ENCODE results near the gene SRC.
A peak's percentile ranks its signal among the peaks of the same experiment; 100 is the strongest.
"Not testable (repeated sequence)": the region's sequence is repeated elsewhere in the genome, so short reads cannot be mapped to it uniquely, and the experiment has no call there.

SRC gene

DNA sequence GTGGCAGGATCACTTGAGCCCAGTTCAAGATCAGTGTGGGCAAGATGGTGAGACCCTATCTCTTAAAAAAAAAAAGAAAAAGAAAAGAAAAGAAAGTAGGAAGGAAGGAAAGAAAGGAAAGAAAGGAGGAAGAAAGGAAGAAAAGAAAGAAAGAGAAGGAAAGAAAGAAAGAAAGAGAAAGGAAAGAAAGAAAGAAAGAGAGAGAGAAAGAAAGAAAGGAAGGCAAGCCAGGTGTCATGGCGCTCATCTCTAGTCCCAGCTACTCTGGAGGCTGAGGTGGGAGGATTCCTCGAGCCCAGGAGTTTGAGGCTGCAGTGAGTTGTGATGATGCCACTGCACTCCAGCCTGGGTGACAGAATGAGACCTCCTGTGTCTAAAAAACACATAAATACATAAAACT is 11.5 kb upstream of the SRC start:
- DNase-seq (ENCODE audit: low spot score) = no peak
- in situ Hi-C loops (cut with MboI; ENCODE audit: low pct_unique_long_range_greater_than_20kb, low sequenced_read_pairs, unreplicated experiment) = no loop called here
- TF ChIP-seq, protein P1, sequence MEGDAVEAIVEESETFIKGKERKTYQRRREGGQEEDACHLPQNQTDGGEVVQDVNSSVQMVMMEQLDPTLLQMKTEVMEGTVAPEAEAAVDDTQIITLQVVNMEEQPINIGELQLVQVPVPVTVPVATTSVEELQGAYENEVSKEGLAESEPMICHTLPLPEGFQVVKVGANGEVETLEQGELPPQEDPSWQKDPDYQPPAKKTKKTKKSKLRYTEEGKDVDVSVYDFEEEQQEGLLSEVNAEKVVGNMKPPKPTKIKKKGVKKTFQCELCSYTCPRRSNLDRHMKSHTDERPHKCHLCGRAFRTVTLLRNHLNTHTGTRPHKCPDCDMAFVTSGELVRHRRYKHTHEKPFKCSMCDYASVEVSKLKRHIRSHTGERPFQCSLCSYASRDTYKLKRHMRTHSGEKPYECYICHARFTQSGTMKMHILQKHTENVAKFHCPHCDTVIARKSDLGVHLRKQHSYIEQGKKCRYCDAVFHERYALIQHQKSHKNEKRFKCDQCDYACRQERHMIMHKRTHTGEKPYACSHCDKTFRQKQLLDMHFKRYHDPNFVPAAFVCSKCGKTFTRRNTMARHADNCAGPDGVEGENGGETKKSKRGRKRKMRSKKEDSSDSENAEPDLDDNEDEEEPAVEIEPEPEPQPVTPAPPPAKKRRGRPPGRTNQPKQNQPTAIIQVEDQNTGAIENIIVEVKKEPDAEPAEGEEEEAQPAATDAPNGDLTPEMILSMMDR (IDR thresholded peaks at IDR 0.05; ENCODE audit: extremely low read depth, insufficient read depth, missing control alignments) = no peak

DNA sequence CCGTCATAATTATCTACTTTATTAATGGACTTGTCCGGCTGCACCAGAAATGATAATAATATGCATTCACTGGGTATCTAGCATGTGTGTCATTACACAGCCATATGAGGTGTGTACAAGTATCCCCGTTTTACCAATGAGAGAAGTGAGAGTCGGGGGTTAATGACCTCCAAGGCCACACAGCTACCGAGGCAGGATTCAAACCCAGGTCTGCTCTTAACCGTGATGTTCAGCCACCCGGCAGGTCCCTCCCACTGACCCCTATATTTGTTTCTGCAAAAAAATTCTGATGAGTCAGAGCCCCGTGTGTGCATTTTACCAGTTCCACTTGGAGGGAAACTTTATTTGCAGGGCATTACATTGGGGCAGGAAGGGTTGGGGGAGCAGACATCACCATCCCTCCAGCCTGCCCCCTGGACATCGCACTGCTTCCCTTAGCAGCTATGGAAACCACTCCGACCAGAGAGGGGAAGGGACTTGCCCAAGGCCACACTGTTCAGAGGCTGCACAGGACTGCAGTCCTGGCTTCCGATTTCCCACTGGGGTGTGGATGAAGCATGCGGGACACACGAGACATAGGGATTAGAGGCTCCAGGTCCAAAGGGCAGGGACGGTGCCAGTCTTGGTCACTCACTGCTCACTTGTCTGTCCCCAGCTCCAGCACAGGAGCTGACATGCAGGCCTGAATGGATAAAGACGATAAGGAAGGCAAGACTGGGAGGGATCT is 10.1 kb upstream of the SRC start:
- TF ChIP-seq, protein P1 (IDR thresholded peaks at IDR 0.05; ENCODE audit: extremely low read depth, insufficient read depth, missing control alignments) = no peak
- DNase-seq (ENCODE audit: low spot score) = no peak
- in situ Hi-C loops (cut with MboI; ENCODE audit: low pct_unique_long_range_greater_than_20kb, low sequenced_read_pairs, unreplicated experiment) = no loop called here

DNA sequence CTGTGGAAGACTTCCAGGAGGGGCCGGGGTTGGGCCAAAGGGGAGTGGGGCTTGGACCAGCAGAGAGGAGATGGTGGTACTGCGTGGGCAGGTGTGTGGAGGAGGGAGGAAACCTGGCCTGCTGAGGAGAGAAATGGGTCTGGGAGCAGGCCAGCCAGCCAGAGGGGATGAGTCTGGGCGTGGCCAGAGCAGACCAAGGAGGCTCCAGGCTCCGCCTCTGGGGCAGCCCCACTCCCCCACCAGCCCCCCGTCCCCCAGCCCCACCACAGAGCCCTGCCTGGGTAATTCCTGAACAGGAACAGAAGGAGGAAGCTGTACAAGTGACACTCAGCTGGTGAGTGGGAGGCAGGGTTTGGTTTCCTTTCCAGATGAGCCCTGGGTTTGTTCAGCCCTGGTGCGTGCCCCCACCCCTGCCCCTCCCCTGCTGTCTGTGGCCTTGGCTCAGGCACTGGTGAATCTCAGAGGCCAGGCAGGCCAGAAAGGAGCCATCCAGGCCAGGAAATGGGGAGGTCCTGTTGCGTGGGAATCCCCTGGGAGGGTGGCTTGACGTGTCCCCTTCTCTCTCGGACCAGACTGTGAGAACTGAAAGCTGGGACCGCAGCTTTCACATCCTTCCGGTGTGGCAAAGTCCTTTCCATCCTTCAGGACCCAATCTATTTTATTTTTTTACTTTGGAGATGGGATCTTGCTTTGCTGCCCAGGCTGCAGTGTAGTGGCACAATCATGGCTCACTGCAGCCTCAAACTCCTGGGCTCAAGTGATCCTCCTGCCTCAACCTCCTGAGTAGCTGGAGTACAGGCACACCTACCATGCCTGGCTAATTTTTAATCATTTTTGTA is 9.4 kb upstream of the SRC start:
- TF ChIP-seq, protein P1 (IDR thresholded peaks at IDR 0.05; ENCODE audit: extremely low read depth, insufficient read depth, missing control alignments) = no peak
- in situ Hi-C loops (cut with MboI; ENCODE audit: low pct_unique_long_range_greater_than_20kb, low sequenced_read_pairs, unreplicated experiment) = no loop called here
- peak; percentile 86 for DNase-seq (ENCODE audit: low spot score)

DNA sequence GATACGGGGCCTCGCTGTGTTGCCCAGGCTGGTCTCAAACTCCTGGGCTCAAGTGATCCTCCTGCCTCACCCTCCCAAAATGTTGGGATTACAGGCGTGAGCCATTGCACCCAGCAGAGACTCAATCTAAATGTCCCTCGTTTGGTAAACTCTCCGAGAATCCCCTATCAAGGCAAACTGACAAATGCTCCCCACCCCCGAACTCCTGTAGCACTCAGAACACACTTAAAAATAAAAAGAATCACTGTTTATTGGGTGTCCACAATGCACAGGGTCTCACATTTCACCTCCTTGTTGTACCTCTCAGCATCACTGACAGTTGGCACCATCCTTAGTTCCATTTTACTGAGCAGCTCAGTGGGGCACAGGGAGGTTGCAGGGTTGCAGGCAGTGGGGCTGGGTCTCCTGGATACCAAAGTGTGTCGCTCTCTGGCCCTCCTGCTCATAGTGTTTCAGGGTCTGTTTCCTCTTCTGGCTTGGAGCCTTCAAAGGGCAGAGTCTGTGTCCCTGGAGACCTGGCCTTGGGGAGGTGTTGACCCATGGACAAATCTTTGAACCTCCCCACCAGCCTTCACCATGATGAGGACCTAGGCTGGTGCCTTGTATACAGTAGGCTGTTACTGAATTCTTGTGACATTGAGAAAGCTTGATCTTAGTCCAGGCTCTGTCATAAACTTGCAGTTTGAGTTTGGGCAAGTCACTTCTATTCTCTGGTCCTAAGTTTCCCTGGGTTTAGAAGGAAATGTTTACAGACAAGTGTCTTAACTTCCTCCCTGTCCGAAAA is 8.5 kb upstream of the SRC start:
- DNase-seq (ENCODE audit: low spot score) = no peak
- TF ChIP-seq, protein P1 (IDR thresholded peaks at IDR 0.05; ENCODE audit: extremely low read depth, insufficient read depth, missing control alignments) = no peak
- in situ Hi-C loops (cut with MboI; ENCODE audit: low pct_unique_long_range_greater_than_20kb, low sequenced_read_pairs, unreplicated experiment) = no loop called here

DNA sequence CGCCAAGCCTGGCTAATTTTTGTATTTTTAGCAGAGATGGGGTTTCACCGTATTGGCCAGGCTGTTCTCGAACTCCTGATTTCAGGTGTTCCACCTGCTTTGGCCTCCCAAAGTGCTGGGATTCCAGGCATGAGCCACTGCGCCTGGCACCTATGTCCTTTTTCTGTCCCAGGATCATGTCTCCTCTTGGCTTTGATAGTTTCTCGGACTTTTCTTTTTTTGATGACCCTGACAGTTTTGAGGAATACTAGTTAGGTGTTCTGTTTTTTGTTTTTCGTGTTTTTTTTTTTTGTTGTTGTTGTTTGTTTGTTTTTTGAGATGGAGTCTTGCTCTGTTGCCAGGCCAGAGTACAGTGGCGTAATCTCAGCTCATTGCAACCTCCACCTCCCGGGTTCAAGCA is 7.6 kb upstream of the SRC start:
- in situ Hi-C loops (cut with MboI; ENCODE audit: low pct_unique_long_range_greater_than_20kb, low sequenced_read_pairs, unreplicated experiment); DNase-seq (ENCODE audit: low spot score): not testable (repeated sequence)

DNA sequence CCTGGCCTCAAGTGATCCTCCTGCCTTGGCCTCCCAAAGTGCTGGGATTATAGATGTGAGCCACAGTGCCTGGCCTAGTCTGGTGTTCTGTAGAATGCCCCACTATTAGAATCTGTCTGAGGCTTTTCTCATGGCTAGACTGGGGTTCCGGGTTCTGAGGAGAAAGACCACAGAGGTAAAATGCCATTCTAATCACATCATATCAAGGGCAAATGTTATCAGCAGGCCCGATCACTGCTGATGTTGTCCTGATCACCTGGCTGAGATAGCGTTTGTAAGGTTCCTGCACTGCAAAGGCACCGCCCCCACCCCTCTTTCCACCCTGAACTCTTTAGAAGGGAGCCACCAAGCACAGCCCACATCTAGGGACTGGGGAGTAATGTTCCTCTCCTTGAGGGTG is 6.7 kb upstream of the SRC start:
- DNase-seq (ENCODE audit: low spot score) = no peak
- TF ChIP-seq, protein P1 (IDR thresholded peaks at IDR 0.05; ENCODE audit: extremely low read depth, insufficient read depth, missing control alignments) = no peak
- in situ Hi-C loops (cut with MboI; ENCODE audit: low pct_unique_long_range_greater_than_20kb, low sequenced_read_pairs, unreplicated experiment) = no loop called here

DNA sequence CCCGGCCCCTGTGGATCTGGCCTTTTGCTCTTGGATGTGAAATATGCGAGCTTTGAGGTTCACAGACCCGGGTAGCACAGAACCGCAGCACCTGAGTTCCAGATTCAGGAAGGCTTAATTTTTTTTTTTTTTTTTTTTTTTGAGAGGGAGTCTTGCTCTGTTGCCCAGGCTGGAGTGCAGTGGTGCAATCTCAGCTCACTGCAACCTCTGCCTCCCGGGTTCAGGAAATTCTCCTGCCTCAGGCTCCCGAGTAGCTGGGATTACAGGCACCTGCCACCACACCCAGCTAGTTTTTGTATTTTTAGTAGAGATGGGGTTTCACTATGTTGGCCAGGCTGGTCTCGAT is 6.2 kb upstream of the SRC start:
- DNase-seq (ENCODE audit: low spot score); in situ Hi-C loops (cut with MboI; ENCODE audit: low pct_unique_long_range_greater_than_20kb, low sequenced_read_pairs, unreplicated experiment): not testable (repeated sequence)
